Pons (tissue), 1 donor: ENCODE data around the gene CHN2.
"Not testable (repeated sequence)": the region's sequence is repeated elsewhere in the genome, so short reads cannot be mapped to it uniquely, and the experiment has no call there.

Source experiments
- DNase-seq: peaks from one replicate; pipeline ENCODE4 v3.0.0-alpha.2; 2016; ENCODE audit warnings: low spot score

The CHN2 gene

GRCh38 chr7:29256693-29257002 lies 62.1 kb downstream of the CHN2 start:
- DNase-seq, result no peak

- no peak for DNase-seq
These were observed 64.4 kb downstream of the CHN2 start for GRCh38 chr7:29258951-29259350.

- DNase-seq, result no peak
These were observed 67.8 kb downstream of the CHN2 start for GRCh38 chr7:29262191-29262917.

GRCh38 chr7:29263601-29264207 lies 69.1 kb downstream of the CHN2 start:
- DNase-seq, result not testable (repeated sequence)

GRCh38 chr7:29265208-29265923 lies 70.8 kb downstream of the CHN2 start:
- no peak for DNase-seq

GRCh38 chr7:29269935-29270334 lies 75.4 kb downstream of the CHN2 start:
- no peak for DNase-seq

- no peak for DNase-seq
These were observed 76.2 kb downstream of the CHN2 start for GRCh38 chr7:29270594-29271318.

- no peak for DNase-seq
These were observed 76.7 kb downstream of the CHN2 start for GRCh38 chr7:29271319-29271658.

GRCh38 chr7:29272057-29272456 lies 77.5 kb downstream of the CHN2 start:
- DNase-seq, result peak; percentile 59

- peak; percentile 89 for DNase-seq
These were observed 79.8 kb downstream of the CHN2 start for GRCh38 chr7:29274146-29275017.

GRCh38 chr7:29275018-29275318 lies 80.4 kb downstream of the CHN2 start:
- no peak for DNase-seq

- DNase-seq, result no peak
These were observed 80.9 kb downstream of the CHN2 start for GRCh38 chr7:29275493-29275892.

- no peak for DNase-seq
These were observed 81.6 kb downstream of the CHN2 start for GRCh38 chr7:29276199-29276598.

GRCh38 chr7:29276806-29277205 lies 82.2 kb downstream of the CHN2 start:
- DNase-seq, result no peak

GRCh38 chr7:29277436-29278215 lies 83.1 kb downstream of the CHN2 start:
- DNase-seq, result no peak

- DNase-seq, result no peak
These were observed 83.9 kb downstream of the CHN2 start for GRCh38 chr7:29278337-29279069.

GRCh38 chr7:29281782-29282541 lies 87.4 kb downstream of the CHN2 start:
- peak; percentile 83 for DNase-seq

GRCh38 chr7:29282819-29283414 lies 88.3 kb downstream of the CHN2 start:
- DNase-seq, result no peak

GRCh38 chr7:29284696-29285443 lies 90.3 kb downstream of the CHN2 start:
- DNase-seq, result no peak
